ENCODE measurements around the gene CREG1.

Gene CREG1

GRCh38 chr1:167529829-167530474 lies 23.6 kb downstream of the CREG1 start:
- TF ChIP-seq CTCF (conservative IDR thresholded peaks at IDR 0.05; ENCODE audit: low read depth, low read length): no peak
- H4K20me1 ChIP-seq (ENCODE audit: insufficient read depth): no peaks in the 10 kb centered on the region
- no peaks in the 10 kb centered on the region for H3K27me3 ChIP-seq (ENCODE audit: insufficient read depth, low read depth)
- no peak overlapping the region for H3K4me2 ChIP-seq
- H3K4me1 ChIP-seq (ENCODE audit: low read depth, poor library complexity, severe bottlenecking): peaks cover 10% of the 10 kb centered on the region
- no peaks in the 10 kb centered on the region for H3K79me2 ChIP-seq (ENCODE audit: insufficient read depth, low read depth)
- no peak overlapping the region for H3K4me3 ChIP-seq (IDR thresholded peaks at IDR 0.05; ENCODE audit: insufficient read depth, low read depth, low read length)
- no peak overlapping the region for H3K27ac ChIP-seq
- no peaks in the 10 kb centered on the region for H3K36me3 ChIP-seq (ENCODE audit: insufficient read depth)
- no peak overlapping the region for H2AFZ ChIP-seq (ENCODE audit: low read depth)
- H3K9ac ChIP-seq: no peak overlapping the region

- no peaks in the 10 kb centered on the region for H3K79me2 ChIP-seq (ENCODE audit: insufficient read depth, low read depth)
- H3K27me3 ChIP-seq (ENCODE audit: insufficient read depth, low read depth): no peaks in the 10 kb centered on the region
- H3K9ac ChIP-seq: no peak overlapping the region
- no peak overlapping the region for H3K27ac ChIP-seq
- no peaks in the 10 kb centered on the region for H4K20me1 ChIP-seq (ENCODE audit: insufficient read depth)
- TF ChIP-seq CTCF (conservative IDR thresholded peaks at IDR 0.05; ENCODE audit: low read depth, low read length): no peak
- no peak overlapping the region for H3K4me3 ChIP-seq (IDR thresholded peaks at IDR 0.05; ENCODE audit: insufficient read depth, low read depth, low read length)
- no peaks in the 10 kb centered on the region for H3K36me3 ChIP-seq (ENCODE audit: insufficient read depth)
- H2AFZ ChIP-seq (ENCODE audit: low read depth): no peak overlapping the region
- no peaks in the 10 kb centered on the region for H3K4me1 ChIP-seq (ENCODE audit: low read depth, poor library complexity, severe bottlenecking)
- no peak overlapping the region for H3K4me2 ChIP-seq
These were observed 25.4 kb downstream of the CREG1 start for GRCh38 chr1:167528057-167528728.

GRCh38 chr1:167526667-167527383 lies 26.7 kb downstream of the CREG1 start:
- H2AFZ ChIP-seq (ENCODE audit: low read depth): no peak overlapping the region
- TF ChIP-seq CTCF (conservative IDR thresholded peaks at IDR 0.05; ENCODE audit: low read depth, low read length): no peak

GRCh38 chr1:167524651-167525050 lies 28.9 kb downstream of the CREG1 start:
- H3K4me3 ChIP-seq (IDR thresholded peaks at IDR 0.05; ENCODE audit: insufficient read depth, low read depth, low read length): no peak overlapping the region
- no peak overlapping the region for H3K9ac ChIP-seq
- no peak overlapping the region for H2AFZ ChIP-seq (ENCODE audit: low read depth)
- H3K27me3 ChIP-seq (ENCODE audit: insufficient read depth, low read depth): no peaks in the 10 kb centered on the region
- no peaks in the 10 kb centered on the region for H4K20me1 ChIP-seq (ENCODE audit: insufficient read depth)
- H3K4me2 ChIP-seq: no peak overlapping the region
- no peaks in the 10 kb centered on the region for H3K36me3 ChIP-seq (ENCODE audit: insufficient read depth)
- H3K27ac ChIP-seq: no peak overlapping the region
- H3K79me2 ChIP-seq (ENCODE audit: insufficient read depth, low read depth): no peaks in the 10 kb centered on the region
- no peak for TF ChIP-seq CTCF (conservative IDR thresholded peaks at IDR 0.05; ENCODE audit: low read depth, low read length)
- H3K4me1 ChIP-seq (ENCODE audit: low read depth, poor library complexity, severe bottlenecking): no peaks in the 10 kb centered on the region

More at GRCh38 chr1:167526667-167527383, 26.7 kb downstream of the CREG1 start:
- no peak overlapping the region for H3K9ac ChIP-seq
- no peak overlapping the region for H3K4me3 ChIP-seq (IDR thresholded peaks at IDR 0.05; ENCODE audit: insufficient read depth, low read depth, low read length)
- H3K27me3 ChIP-seq (ENCODE audit: insufficient read depth, low read depth): no peaks in the 10 kb centered on the region
- no peaks in the 10 kb centered on the region for H4K20me1 ChIP-seq (ENCODE audit: insufficient read depth)
- H3K36me3 ChIP-seq (ENCODE audit: insufficient read depth): no peaks in the 10 kb centered on the region
- H3K79me2 ChIP-seq (ENCODE audit: insufficient read depth, low read depth): no peaks in the 10 kb centered on the region
- no peak overlapping the region for H3K4me2 ChIP-seq
- no peaks in the 10 kb centered on the region for H3K4me1 ChIP-seq (ENCODE audit: low read depth, poor library complexity, severe bottlenecking)
- H3K27ac ChIP-seq: no peak overlapping the region
